HG03060 (cell line): ENCODE data around the gene CXCR5.

Source experiments
- ATAC-seq: cut with Tn5 transposase; IDR thresholded peaks from one replicate; pipeline ENCODE4 v1.9.1; 2021; ENCODE audit warnings: low read depth, moderate number of reproducible peaks; ENCODE audit not compliant: unreplicated experiment

The CXCR5 gene

GRCh38 chr11:118911880-118912741 is 28.4 kb downstream of the CXCR5 start:
- ATAC-seq = no peak

GRCh38 chr11:118912742-118913410 is 29.2 kb downstream of the CXCR5 start:
- ATAC-seq = no peak

- no peak for ATAC-seq
These were observed 29.9 kb downstream of the CXCR5 start for GRCh38 chr11:118913411-118914125.

GRCh38 chr11:118914178-118914918 is 30.7 kb downstream of the CXCR5 start:
- no peak for ATAC-seq

GRCh38 chr11:118914987-118915386 is 31.3 kb downstream of the CXCR5 start:
- ATAC-seq = no peak

- ATAC-seq = no peak
These were observed 31.7 kb downstream of the CXCR5 start for GRCh38 chr11:118915396-118915795.

- ATAC-seq = no peak
These were observed 32.5 kb downstream of the CXCR5 start for GRCh38 chr11:118915941-118916841.

- no peak for ATAC-seq
These were observed 33.2 kb downstream of the CXCR5 start for GRCh38 chr11:118916842-118917388.

GRCh38 chr11:118917481-118918127 is 33.9 kb downstream of the CXCR5 start:
- ATAC-seq = no peak

GRCh38 chr11:118918128-118918685 is 34.5 kb downstream of the CXCR5 start:
- no peak for ATAC-seq

- ATAC-seq = no peak
These were observed 35.1 kb downstream of the CXCR5 start for GRCh38 chr11:118918686-118919280.

- ATAC-seq = no peak
These were observed 37.6 kb downstream of the CXCR5 start for GRCh38 chr11:118921121-118921928.

- ATAC-seq = no peak
These were observed 38.4 kb downstream of the CXCR5 start for GRCh38 chr11:118921929-118922744.

GRCh38 chr11:118922745-118923627 is 39.3 kb downstream of the CXCR5 start:
- ATAC-seq = no peak
